Measurements from ENCODE around the gene ATRNL1.

ATRNL1 gene

GRCh38 chr10:115884331-115884730 is 791.2 kb downstream of the ATRNL1 start:
- DNase-seq (ENCODE audit: low spot score in 2 of 2): no peak
- H3K36me3 ChIP-seq (replicated peaks): no peaks in the 10 kb centered on the region
- no peak overlapping the region for H3K4me3 ChIP-seq
- no peaks in the 10 kb centered on the region for H3K27me3 ChIP-seq (ENCODE audit: low read depth)
- in situ Hi-C loops (cut with MboI; ENCODE audit: low sequenced_read_pairs): no loop called here
- H3K4me1 ChIP-seq: no peaks in the 10 kb centered on the region
- H3K9me3 ChIP-seq: no peaks in the 10 kb centered on the region

DNA sequence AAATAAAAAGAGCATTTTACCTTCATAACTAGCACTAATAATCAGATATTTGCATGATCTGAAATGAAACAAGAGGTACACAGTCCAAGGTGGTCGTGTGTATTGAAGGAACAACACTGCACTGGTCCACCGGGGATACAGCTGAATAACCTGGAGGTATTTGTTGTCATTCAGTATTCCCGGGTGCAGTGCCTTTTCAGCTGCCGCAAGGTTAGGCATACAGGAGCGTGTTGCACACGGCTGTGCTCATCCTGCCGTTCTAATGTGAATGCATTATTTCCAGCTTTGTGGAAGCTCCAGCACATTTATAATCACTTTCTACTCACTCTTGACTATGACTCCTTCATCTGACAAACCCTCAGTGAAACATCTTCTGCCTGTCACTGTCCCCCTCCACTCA is 802.0 kb downstream of the ATRNL1 start:
- Histone ChIP-seq H3K4me1 (no peaks in the 10 kb centered on the region; the same call in 1 of the 2 replicates), H3K4me3 (no peak overlapping the region), H3K36me3 (replicated peaks) (no peaks in the 10 kb centered on the region), H3K27me3 (ENCODE audit: low read depth) (peaks cover 30% of the 10 kb centered on the region), H3K9me3 (no peaks in the 10 kb centered on the region)
- no peak for DNase-seq (ENCODE audit: low spot score in 2 of 2)
- in situ Hi-C loops (cut with MboI; ENCODE audit: low sequenced_read_pairs): no loop called here

- in situ Hi-C loops (cut with MboI; ENCODE audit: low sequenced_read_pairs): no loop called here
- Histone ChIP-seq H3K27me3 (ENCODE audit: low read depth) (peaks cover 14% of the 10 kb centered on the region), H3K4me3 (no peak overlapping the region), H3K36me3 (replicated peaks) (no peaks in the 10 kb centered on the region), H3K4me1 (peaks cover 8% of the 10 kb centered on the region), H3K9me3 (no peaks in the 10 kb centered on the region)
- DNase-seq (ENCODE audit: low spot score in 2 of 2): no peak
Measured at GRCh38 chr10:115898242-115898641, 805.1 kb downstream of the ATRNL1 start.

DNA sequence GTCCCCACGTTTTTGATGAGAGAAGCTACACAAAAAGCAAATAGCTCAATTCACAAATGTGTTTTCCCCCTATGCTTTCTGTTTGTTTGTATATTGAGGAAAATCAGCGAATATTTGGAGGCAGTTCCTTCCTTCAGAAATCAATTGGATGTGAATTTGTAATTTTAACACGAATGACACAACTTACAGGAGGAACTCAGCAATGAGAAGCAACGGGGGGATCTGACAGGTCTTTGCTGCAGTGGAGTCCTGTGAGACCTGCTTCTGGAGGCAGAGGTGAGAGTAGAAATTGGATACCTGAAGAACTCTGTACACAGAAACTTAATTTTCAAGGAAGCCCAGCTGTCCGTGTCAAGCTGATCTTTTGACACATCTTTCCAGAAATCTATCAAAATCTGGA is 809.4 kb downstream of the ATRNL1 start:
- H3K4me3 ChIP-seq: no peak overlapping the region
- DNase-seq (ENCODE audit: low spot score in 2 of 2): no peak
- H3K27me3 ChIP-seq (ENCODE audit: low read depth): peaks cover 3% of the 10 kb centered on the region; the same call in 1 of the 2 replicates
- no peaks in the 10 kb centered on the region for H3K36me3 ChIP-seq (replicated peaks)
- in situ Hi-C loops (cut with MboI; ENCODE audit: low sequenced_read_pairs): no loop called here
- H3K9me3 ChIP-seq: no peaks in the 10 kb centered on the region
- H3K4me1 ChIP-seq: peaks cover 8% of the 10 kb centered on the region

DNA sequence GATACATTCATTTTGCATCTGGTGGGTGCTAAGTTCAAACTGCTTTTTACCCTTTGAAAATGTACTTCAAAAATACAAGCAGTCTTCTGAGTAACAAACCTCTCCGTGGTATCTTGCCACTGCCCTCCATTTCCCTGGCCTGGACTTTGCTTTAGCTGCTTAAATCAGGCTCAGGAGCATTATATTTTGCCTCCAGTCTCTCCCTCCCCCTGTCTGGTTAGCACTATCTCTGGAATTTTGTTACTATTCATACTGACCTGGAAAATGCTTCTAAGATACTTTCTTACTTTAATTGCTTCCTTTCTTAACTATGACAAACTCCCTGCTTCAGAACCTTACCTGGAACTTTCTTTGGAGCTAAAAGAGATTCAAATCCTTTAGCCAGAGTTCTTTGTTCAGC is 810.0 kb downstream of the ATRNL1 start:
- in situ Hi-C loops (cut with MboI; ENCODE audit: low sequenced_read_pairs): no loop called here
- H3K27me3 ChIP-seq (ENCODE audit: low read depth): peaks cover 3% of the 10 kb centered on the region; the same call in 1 of the 2 replicates
- no peaks in the 10 kb centered on the region for H3K36me3 ChIP-seq (replicated peaks)
- DNase-seq (ENCODE audit: low spot score in 2 of 2): no peak
- H3K4me1 ChIP-seq: peaks cover 8% of the 10 kb centered on the region
- H3K4me3 ChIP-seq: no peak overlapping the region
- no peaks in the 10 kb centered on the region for H3K9me3 ChIP-seq

DNA sequence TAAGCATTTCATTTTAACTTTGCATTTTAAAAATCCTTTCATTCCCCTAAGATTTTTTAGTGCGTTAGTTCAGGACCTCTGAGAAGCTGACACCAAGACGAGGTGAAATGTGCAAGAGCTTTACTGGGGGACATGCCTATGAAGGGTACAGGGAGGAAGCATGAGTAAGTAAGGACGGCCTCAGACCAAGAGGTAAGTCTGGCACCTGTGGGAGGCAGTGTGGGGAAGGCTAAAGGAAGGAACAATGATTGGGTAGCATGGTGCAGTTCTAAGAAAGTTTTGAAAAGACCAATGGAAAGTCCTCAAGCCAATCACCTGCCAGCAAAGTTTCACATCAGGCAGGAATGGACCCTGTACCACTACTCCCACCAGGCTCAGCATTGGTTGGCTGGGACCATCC is 810.7 kb downstream of the ATRNL1 start:
- H3K27me3 ChIP-seq (ENCODE audit: low read depth): peaks cover 3% of the 10 kb centered on the region; the same call in 1 of the 2 replicates
- H3K36me3 ChIP-seq (replicated peaks): no peaks in the 10 kb centered on the region
- no peak overlapping the region for H3K4me3 ChIP-seq
- in situ Hi-C loops (cut with MboI; ENCODE audit: low sequenced_read_pairs): no loop called here
- peaks cover 8% of the 10 kb centered on the region for H3K4me1 ChIP-seq
- no peaks in the 10 kb centered on the region for H3K9me3 ChIP-seq
- DNase-seq (ENCODE audit: low spot score in 2 of 2): no peak

DNA sequence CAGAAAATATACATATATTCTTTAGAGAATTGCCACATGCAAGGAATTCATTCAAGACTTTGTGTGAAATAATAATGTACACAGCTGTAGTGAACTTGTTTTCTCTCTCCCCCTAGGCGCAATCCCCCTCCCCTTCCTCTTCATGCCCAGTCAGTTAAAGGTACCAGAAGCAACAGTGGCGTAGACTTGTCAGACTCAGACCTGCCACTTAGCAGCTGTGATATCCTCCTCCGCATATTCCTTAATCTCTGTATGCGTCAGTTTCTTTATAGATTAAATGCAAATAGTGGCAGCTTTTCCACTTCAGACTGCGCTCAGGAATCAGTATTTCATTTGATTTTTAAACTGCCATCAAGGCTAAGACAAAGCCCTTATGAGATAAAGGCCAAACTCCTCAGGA is 815.9 kb downstream of the ATRNL1 start:
- Histone ChIP-seq H3K9me3 (no peaks in the 10 kb centered on the region), H3K4me3 (no peak overlapping the region), H3K36me3 (replicated peaks) (no peaks in the 10 kb centered on the region), H3K4me1 (no peaks in the 10 kb centered on the region; the same call in 1 of the 2 replicates), H3K27me3 (ENCODE audit: low read depth) (no peaks in the 10 kb centered on the region)
- DNase-seq (ENCODE audit: low spot score in 2 of 2): no peak
- in situ Hi-C loops (cut with MboI; ENCODE audit: low sequenced_read_pairs): no loop called here

GRCh38 chr10:115909962-115910731 is 817.0 kb downstream of the ATRNL1 start:
- DNase-seq (ENCODE audit: low spot score in 2 of 2): no peak
- Histone ChIP-seq H3K27me3 (ENCODE audit: low read depth) (no peaks in the 10 kb centered on the region), H3K4me1 (no peaks in the 10 kb centered on the region; the same call in 1 of the 2 replicates), H3K4me3 (no peak overlapping the region), H3K9me3 (no peaks in the 10 kb centered on the region), H3K36me3 (replicated peaks) (no peaks in the 10 kb centered on the region)
- in situ Hi-C loops (cut with MboI; ENCODE audit: low sequenced_read_pairs): no loop called here

GRCh38 chr10:115914475-115914874 is 821.3 kb downstream of the ATRNL1 start:
- no peak overlapping the region for H3K4me3 ChIP-seq
- in situ Hi-C loops (cut with MboI; ENCODE audit: low sequenced_read_pairs): no loop called here
- no peak for DNase-seq (ENCODE audit: low spot score in 2 of 2)
- no peaks in the 10 kb centered on the region for H3K36me3 ChIP-seq (replicated peaks)
- no peaks in the 10 kb centered on the region for H3K9me3 ChIP-seq
- H3K4me1 ChIP-seq: no peaks in the 10 kb centered on the region; the same call in 1 of the 2 replicates
- H3K27me3 ChIP-seq (ENCODE audit: low read depth): no peaks in the 10 kb centered on the region

GRCh38 chr10:115915429-115915828 is 822.3 kb downstream of the ATRNL1 start:
- H3K4me3 ChIP-seq: no peak overlapping the region
- H3K36me3 ChIP-seq (replicated peaks): no peaks in the 10 kb centered on the region
- DNase-seq (ENCODE audit: low spot score in 2 of 2): no peak
- H3K27me3 ChIP-seq (ENCODE audit: low read depth): no peaks in the 10 kb centered on the region
- H3K4me1 ChIP-seq: no peaks in the 10 kb centered on the region; the same call in 1 of the 2 replicates
- in situ Hi-C loops (cut with MboI; ENCODE audit: low sequenced_read_pairs): no loop called here
- H3K9me3 ChIP-seq: no peaks in the 10 kb centered on the region

- no peak for DNase-seq (ENCODE audit: low spot score in 2 of 2)
- H3K9me3 ChIP-seq: no peaks in the 10 kb centered on the region
- H3K4me3 ChIP-seq: no peak overlapping the region
- no peaks in the 10 kb centered on the region for H3K27me3 ChIP-seq (ENCODE audit: low read depth)
- in situ Hi-C loops (cut with MboI; ENCODE audit: low sequenced_read_pairs): no loop called here
- H3K4me1 ChIP-seq: peaks cover 3% of the 10 kb centered on the region
- H3K36me3 ChIP-seq (replicated peaks): no peaks in the 10 kb centered on the region
Measured at GRCh38 chr10:115918812-115919211, 825.6 kb downstream of the ATRNL1 start.

DNA sequence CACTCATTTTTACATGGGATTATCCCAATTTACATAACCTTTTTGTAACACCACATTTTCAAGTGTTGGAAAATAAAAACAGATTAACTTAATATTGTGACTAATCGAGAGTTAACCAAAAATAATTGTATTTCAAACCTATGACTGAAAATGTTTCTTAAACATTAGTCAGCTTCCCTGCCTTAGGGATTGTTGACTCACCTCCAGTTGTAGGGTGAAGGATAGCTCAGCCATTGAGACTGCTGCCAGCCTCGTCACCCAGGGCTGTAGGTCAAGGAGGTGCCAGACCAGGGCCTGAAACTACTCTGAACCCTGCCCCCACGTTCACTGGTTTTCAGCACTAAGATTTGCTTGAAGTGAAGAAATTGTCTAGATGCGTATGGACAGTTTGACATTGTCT is 828.6 kb downstream of the ATRNL1 start:
- Histone ChIP-seq H3K36me3 (replicated peaks) (no peaks in the 10 kb centered on the region), H3K9me3 (no peaks in the 10 kb centered on the region), H3K27me3 (ENCODE audit: low read depth) (no peaks in the 10 kb centered on the region), H3K4me1 (peaks cover 3% of the 10 kb centered on the region), H3K4me3 (no peak overlapping the region)
- DNase-seq (ENCODE audit: low spot score in 2 of 2): no peak
- in situ Hi-C loops (cut with MboI; ENCODE audit: low sequenced_read_pairs): no loop called here

- Histone ChIP-seq H3K36me3 (replicated peaks) (no peaks in the 10 kb centered on the region), H3K4me3 (no peak overlapping the region), H3K27me3 (ENCODE audit: low read depth) (no peaks in the 10 kb centered on the region), H3K9me3 (no peaks in the 10 kb centered on the region), H3K4me1 (no peaks in the 10 kb centered on the region)
- in situ Hi-C loops (cut with MboI; ENCODE audit: low sequenced_read_pairs): no loop called here
- DNase-seq (ENCODE audit: low spot score in 2 of 2): no peak
Measured at GRCh38 chr10:115931309-115931708, 838.1 kb downstream of the ATRNL1 start.

- H3K9me3 ChIP-seq: no peaks in the 10 kb centered on the region
- no peak for DNase-seq (ENCODE audit: low spot score in 2 of 2)
- no peaks in the 10 kb centered on the region for H3K4me1 ChIP-seq
- in situ Hi-C loops (cut with MboI; ENCODE audit: low sequenced_read_pairs): no loop called here
- H3K36me3 ChIP-seq (replicated peaks): no peaks in the 10 kb centered on the region
- no peaks in the 10 kb centered on the region for H3K27me3 ChIP-seq (ENCODE audit: low read depth)
- H3K4me3 ChIP-seq: no peak overlapping the region
Measured at GRCh38 chr10:115932099-115932498, 838.9 kb downstream of the ATRNL1 start.

DNA sequence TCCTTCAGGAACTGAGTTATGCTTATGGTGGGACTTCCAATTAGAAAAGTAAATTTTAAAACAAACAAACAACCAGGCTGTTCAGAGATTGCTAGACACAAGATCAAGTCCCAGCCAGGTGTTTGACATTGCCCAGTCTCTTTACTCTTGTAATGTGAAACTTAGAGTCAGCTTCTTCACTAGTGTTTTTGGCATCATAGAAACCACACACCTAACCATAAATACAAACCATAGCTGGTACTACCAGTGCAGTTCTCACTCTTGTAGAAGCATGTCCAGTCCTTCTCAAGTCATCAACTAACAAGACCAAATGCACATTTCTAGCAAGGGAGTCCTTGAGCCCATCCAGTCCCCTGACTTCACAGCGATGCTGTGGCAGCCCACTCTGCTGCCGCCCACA is 839.9 kb downstream of the ATRNL1 start:
- Histone ChIP-seq H3K36me3 (replicated peaks) (no peaks in the 10 kb centered on the region), H3K4me1 (no peaks in the 10 kb centered on the region; the same call in 1 of the 2 replicates), H3K4me3 (no peak overlapping the region), H3K9me3 (no peaks in the 10 kb centered on the region), H3K27me3 (ENCODE audit: low read depth) (no peaks in the 10 kb centered on the region)
- DNase-seq (ENCODE audit: low spot score in 2 of 2): no peak
- in situ Hi-C loops (cut with MboI; ENCODE audit: low sequenced_read_pairs): no loop called here
